Measurements from ENCODE around the gene CELF2.
A peak's percentile ranks its signal among the peaks of the same experiment; 100 is the strongest.

CELF2 gene

DNA sequence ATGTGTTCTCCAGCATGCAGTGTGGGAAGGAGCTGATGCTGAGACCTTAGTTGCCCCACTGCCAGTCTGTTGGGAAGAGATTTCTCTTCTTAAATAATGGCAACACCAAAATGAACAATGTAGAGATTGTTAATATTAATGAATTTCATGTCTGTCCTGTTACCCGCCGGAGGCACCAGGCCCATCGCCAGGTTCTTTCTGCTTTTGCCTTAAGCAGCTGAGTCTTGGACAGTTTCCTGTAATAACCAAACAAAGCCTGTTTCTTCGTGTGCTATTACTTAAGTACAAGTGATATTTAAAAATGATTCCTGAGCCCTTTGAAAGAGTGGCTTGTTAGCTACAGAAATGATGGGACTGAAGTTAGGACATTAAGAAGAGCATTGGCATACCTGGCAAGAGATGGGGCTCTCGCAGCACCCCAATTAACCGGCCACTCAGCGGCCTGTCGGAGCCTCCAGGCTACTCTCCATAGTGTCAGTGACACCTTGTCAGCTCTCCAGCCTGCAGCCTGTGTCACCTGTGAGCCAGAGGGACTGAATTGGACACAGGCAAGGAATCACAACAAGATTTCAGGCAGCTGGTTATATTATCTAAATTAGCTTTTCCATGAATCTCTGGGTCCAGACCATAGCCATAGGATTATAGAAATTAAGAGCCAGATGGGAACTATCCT, 142.0 kb downstream of the CELF2 start:
- peak; percentile 46 for DNase-seq

GRCh38 chr10:11161096-11161495, 143.4 kb downstream of the CELF2 start:
- DNase-seq = no peak

DNA sequence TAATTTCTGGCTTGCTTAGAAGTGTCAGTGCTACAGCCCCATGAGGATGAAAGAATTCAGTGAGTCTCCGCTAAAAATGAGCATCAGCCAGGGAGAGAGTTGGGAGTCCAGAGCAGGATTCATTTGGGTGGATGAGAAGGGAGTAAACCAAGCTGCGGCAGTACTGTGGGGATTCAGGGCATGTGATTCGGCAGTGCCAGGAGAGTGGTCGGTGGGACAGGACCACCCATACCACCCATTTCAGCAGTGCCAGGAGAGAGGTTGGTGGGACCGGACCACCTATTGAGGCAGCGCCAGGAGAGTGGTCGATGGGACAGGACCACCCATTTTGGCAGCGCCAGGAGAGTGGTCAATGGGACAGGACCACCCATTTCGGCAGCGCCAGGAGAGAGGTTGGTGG, 144.2 kb downstream of the CELF2 start:
- no peak for DNase-seq

DNA sequence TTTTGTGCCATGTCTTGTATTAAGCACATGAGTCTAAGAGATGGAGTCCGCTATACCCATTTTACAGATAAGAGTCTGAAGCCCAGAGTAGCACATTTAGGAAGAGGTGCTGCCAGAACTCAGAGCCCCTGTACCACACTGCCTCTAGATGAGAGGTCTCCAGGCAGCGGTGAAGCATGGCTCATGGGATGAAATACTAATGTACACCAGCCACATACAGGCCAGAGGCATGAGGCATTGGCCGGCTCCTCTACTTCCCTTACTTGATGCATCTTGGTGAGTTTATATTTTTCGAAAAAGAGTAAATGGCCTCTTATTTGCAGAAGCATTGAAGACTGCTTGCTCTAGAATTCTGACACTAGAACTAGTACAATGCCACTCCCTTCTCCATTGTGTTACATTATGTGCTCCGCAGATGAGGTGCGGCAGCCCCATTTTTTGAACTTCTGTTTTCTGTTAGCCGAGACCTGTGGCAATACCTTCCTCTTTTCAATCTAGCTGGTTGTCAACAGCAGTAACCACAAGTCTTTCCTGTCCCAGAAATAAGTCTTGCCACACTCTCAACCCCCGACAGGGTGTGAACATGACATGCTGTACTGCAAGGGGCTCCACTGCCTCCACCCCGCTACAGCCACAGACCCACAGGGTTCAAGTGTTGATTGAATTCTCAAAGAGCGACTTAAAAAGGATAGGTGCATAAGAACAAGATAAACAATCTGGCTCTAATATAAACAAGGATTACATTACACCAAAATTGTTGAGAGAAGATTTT, 145.3 kb downstream of the CELF2 start:
- DNase-seq = peak; percentile 66

GRCh38 chr10:11163780-11164550, 146.3 kb downstream of the CELF2 start:
- peak; percentile 65 for DNase-seq

DNA sequence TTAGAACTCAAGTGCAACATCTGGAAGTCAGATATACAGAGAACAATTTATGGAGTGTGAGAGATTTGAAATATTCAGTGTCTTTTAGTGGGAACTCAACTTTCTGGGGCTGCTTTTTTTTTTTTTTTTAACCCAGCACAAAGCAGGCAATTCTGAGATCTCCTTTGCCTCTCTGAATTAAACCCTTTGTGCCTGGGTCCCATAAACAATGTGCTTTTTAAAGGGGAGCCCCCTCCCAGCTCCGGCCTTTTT, 146.8 kb downstream of the CELF2 start:
- peak; percentile 87 for DNase-seq

DNA sequence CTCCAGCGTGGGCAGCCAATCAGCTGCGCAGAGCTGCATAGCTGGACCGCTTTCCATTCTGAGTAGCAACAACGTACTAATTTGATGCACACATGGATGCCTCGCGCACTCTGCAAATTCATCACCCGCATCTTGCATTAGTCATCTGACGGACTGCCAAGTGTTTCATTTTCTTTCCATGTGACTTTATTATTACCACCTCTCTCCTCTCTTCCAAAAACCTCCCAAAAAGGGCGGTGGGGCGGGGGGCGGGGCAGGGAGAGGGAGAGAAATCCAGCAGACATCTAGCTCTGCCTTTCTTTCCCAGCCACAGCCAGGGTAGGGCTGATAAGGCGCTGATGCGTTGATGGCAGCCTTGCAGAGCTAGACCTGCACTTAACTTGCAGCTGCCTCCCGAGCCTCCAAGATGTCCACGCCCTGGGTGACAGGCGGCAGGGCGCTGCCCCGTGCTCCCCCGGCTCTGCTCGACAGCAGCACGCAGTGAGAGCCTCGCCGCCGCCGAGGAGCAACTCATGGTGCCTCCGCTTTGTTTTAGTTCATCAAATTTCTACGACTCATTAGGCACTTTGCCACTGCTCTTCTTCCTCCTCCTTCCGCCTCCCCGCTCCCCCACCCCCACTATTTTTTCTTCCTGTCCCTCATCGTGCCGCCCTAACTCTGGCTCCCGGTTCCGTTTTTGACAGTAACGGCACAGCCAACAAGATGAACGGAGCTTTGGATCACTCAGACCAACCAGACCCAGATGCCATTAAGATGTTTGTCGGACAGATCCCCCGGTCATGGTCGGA, 147.3 kb downstream of the CELF2 start:
- peak; percentile 45 for DNase-seq

GRCh38 chr10:11165591-11166543, 148.2 kb downstream of the CELF2 start:
- DNase-seq = peak; percentile 40

DNA sequence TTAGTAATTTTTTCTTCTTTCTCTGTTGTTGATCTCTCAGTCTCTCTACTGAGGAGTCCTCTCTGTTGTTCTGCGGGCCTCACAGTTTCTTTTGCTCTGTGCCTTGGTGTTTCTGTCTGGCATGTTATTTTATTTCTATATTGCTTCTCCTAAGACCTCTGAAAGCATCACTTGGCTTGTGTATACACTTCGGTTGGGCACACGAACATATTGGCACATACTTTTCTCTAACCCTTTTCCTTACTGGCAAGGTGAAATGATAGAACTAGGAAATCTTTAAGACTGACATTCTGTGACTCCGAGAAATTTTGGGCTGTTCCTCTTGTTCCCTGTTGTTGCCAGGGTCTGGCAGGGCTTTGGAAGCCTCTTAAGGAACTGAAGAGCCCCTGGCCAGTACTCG, 148.9 kb downstream of the CELF2 start:
- DNase-seq = no peak

DNA sequence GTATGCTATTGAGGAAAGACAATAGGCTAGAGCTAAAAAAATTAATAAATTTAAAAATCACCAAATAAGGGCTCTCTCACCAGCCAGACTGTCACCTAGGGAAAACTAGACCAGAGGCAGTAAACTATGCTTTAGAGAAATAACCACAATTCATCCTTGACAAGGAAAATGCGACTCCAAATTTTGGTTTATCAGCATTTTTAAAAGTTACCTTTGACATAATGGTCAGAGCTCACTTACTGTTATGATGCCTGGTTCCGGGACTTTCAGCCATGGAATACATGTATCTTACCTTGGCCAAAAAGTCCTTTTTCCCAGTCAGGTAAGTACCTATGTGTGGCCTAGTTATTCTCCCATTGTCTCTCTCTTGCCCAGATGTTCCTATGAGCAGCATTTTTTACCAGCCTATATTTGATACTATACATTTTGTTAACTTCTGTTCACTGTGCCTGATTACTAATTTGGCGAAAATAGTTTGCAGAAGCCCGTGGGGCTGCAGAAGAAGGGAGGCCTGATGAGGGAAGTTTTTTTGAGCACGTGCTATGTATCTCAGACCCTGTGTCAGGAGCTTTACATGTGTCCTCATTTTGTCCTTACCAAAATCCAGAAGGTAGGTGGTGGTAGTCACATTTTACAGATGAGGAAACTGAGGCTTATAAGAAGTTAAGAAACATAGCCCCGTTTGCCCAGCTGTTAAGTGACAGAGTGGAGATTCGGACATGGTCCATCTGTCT, 149.7 kb downstream of the CELF2 start:
- DNase-seq = no peak

- DNase-seq = no peak
These were observed 150.9 kb downstream of the CELF2 start for GRCh38 chr10:11168423-11169090.

DNA sequence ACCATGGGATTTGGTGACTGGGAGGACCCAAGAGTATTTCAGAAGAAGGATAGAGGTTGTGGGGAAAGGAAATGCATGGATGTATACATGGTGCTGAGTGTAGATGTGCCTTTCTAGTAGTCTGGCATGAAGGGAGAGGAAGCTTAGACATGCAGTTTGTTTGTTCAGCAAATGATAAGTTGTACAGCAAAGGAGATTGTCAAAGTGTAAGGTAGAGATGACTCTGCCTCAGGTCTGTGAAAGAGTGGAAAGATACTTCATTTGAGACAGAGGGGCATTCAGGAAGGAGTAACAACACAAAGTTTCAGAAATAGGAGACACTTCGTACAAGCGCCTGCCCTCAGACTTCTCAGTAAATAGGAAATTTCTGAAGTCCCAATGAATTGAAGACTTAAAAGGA, 152.3 kb downstream of the CELF2 start:
- no peak for DNase-seq

DNA sequence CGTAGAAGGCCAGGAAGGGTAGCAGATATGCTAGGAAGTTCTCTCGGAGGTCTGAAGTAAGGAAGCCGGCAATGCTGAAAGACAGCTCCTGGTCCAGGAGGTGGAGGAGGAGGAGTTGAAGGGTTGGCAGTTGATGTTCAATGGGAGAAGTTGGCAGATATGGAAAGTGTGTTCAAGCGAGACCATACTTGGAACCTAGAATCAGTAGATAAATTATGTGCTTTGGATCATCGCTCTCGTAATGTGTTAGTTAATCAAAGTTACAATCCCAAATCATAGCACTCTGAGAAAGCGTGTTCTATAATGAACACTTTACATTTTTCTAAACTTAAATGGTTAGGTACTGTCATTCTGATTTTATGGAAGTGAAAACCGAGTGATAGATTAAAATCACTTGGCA, 152.9 kb downstream of the CELF2 start:
- DNase-seq = no peak

DNA sequence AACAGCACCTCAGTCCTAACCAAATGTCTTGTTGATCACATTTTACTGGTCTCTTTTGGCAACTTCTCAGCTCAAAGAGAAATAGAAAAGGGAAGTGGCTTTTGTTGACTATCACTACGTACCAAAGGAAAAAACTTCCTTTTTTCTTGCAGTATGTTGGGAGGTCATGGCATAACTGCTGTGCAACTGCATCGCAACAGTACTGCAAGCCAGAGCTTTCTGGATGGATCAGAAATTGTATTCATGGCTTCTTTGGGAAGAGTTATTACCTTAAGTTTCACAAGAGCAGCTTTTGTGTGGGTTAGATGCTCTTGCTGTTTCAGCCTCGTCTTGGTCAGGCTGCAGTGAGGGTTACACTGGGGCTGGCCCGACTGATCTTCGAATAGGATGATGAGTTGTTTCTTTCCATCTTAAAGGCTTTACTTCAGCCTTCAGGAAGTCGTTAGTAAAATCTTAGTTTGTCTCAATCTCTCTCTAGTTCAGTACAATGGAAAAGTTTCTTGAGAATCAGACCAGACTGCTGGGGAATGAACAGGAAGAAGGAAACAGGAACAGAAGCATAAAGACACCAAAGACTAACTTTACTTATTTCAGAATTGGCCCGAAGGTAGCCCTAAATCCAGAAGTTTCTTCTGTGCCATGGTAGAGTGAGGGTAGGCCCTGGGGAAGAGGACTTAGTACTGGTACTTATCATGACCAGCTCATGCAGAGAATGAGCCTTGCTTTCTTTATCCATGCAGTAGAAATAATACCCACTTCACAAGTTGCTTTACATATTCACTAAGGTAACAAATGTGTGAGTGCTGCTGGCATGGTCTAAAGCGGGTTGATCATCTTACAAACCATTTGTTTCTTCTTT, 153.6 kb downstream of the CELF2 start:
- DNase-seq = peak; percentile 36

- DNase-seq = no peak
These were observed 155.4 kb downstream of the CELF2 start for GRCh38 chr10:11173042-11173441.

GRCh38 chr10:11175823-11176243, 158.2 kb downstream of the CELF2 start:
- peak; percentile 15 for DNase-seq

DNA sequence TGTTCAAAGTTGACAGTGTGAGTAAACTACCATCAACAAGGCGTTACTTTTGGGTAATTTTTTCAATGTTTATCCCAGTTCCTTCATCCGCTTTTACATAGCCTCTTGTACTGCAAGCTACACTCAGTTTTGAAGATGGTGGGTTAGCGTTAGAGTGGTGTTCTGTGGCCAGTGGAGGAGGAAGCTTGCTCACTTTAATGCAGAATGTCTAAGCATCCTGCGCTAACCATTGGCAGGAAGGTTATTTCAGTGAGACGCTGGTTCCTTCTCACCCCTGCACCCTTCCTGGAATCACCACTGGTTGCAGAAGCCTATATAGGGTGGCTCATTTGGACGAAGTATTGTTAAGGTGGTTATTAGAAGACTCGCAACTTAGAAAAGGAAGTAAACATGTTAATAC, 159.1 kb downstream of the CELF2 start:
- DNase-seq = no peak

GRCh38 chr10:11177381-11177780, 159.7 kb downstream of the CELF2 start:
- peak; percentile 16 for DNase-seq

- DNase-seq = no peak
These were observed 160.3 kb downstream of the CELF2 start for GRCh38 chr10:11177926-11178471.

All from midbrain (tissue), 1 donor.